GM12865 (cell line): ENCODE measurements around the gene CYSRT1.

ENCODE experiments used
- DNase-seq: peaks from one replicate; pipeline ENCODE4 v3.0.0; 2010; ENCODE audit warnings: low read depth
- H3K4me3 ChIP-seq: 2 replicates; pipeline ENCODE4 v1.5.1; 2011; ENCODE audit warnings: mild to moderate bottlenecking, low read depth, low read length, control low read depth
- TF ChIP-seq, protein P1 (sequence below): IDR thresholded peaks from 2 replicates; pipeline ENCODE4 v1.5.1; 2011; ENCODE audit warnings: low read length, control low read depth, low read depth, inconsistent platforms; ENCODE audit not compliant: insufficient read depth; ENCODE audit errors: missing control alignments

Gene CYSRT1

GRCh38 chr9:137224830-137225694, at the start of gene CYSRT1:
TSS of gene CYSRT1 (plus strand) at chr9:137225174. CDS start at chr9:137225622, 448 bp downstream.
- TF ChIP-seq, protein P1, sequence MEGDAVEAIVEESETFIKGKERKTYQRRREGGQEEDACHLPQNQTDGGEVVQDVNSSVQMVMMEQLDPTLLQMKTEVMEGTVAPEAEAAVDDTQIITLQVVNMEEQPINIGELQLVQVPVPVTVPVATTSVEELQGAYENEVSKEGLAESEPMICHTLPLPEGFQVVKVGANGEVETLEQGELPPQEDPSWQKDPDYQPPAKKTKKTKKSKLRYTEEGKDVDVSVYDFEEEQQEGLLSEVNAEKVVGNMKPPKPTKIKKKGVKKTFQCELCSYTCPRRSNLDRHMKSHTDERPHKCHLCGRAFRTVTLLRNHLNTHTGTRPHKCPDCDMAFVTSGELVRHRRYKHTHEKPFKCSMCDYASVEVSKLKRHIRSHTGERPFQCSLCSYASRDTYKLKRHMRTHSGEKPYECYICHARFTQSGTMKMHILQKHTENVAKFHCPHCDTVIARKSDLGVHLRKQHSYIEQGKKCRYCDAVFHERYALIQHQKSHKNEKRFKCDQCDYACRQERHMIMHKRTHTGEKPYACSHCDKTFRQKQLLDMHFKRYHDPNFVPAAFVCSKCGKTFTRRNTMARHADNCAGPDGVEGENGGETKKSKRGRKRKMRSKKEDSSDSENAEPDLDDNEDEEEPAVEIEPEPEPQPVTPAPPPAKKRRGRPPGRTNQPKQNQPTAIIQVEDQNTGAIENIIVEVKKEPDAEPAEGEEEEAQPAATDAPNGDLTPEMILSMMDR, result no peak
- no peak for DNase-seq
- peak within 1 kb of the TSS; percentile 92 for H3K4me3 ChIP-seq

GRCh38 chr9:137175345-137175961, 49.5 kb upstream of the CYSRT1 start:
- TF ChIP-seq, protein P1, result peak; percentile 39
- DNase-seq, result no peak
- H3K4me3 ChIP-seq, result no peak overlapping the region

DNA sequence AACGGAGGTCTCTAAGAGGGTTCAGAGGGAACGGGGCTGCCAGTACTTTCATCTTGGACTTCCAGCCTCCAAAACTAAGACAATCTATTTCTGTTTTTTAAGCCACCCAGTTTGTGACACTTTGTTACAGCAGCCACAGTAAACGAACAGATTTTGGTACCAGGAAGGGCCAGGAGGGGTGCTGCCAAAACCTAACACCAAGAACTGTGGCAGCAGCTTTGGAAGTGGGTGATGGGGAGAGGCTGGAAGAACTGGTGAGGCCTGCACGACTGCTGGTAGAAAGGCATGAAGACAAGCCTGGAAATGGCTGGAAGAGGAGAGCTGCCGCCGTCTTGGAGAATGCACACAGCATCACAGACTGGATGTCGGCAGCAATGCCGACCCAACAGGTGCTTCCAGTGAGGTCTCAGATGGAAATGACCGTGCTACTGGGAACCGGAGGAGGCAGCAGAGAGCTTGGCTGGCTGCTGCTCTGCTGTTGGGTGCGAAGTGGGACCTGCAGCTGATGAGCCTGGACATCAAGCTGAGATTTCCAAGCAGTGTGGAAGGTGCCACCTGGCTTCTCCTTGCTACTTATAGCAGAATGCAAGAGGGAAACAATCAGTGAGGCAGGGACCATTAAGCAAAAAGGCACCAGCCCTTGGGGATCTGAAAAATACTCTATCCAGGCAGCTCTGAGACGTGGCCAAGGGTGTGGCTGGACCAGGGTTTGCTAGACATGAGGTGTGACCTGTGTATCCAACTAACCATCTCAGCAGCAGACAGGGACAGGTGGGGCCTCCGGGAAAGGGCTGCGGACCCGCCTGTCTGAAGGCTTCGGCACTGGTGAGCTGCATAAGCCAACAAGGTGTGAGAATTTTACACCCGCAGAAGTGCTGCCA, 48.4 kb upstream of the CYSRT1 start:
- peak; percentile 70 for DNase-seq
- no peak overlapping the region for H3K4me3 ChIP-seq
- TF ChIP-seq, protein P1, result peak; percentile 82

GRCh38 chr9:137178201-137178938, 46.6 kb upstream of the CYSRT1 start:
- H3K4me3 ChIP-seq, result no peak overlapping the region
- TF ChIP-seq, protein P1, result no peak
- no peak for DNase-seq

DNA sequence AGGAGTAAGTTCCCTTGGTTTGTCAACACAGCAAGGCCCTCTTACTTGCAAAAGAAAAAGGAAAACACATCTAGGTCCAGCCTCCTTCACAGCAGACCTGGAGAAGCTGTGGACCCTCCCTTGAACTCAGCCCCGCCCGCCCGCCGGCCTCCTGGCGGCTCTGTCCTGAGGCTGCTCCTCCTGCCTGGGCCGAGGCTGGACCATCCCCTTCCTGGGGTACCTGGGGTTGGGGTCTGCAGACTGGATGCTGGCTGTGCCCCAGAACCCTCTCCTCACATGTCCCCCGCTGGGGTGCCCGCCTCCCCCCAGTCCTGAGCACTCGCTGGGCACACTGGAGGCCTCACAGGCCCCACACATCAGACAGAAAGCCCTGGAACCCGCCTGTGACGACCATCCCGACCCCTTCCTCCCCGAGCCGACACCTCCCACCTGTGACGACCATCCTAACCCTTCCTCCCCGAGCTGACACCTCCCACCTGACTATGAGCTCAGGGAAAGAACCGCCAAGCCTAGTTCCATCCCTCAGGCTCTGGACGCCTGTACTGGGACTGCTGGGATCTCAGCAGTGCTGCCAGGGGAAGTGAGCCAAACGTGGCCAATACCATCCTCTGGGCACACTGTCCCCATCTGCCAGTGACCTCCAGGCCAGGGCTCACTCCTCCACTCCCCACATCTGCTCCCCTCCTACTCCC, 45.9 kb upstream of the CYSRT1 start:
- DNase-seq, result no peak
- no peak overlapping the region for H3K4me3 ChIP-seq
- TF ChIP-seq, protein P1, result no peak
